HG03066 (cell line): ENCODE data around the gene TMED9.
A peak's percentile ranks its signal among the peaks of the same experiment; 100 is the strongest.
"Not testable (repeated sequence)": the region's sequence is repeated elsewhere in the genome, so short reads cannot be mapped to it uniquely, and the experiment has no call there.

ENCODE experiments used
- ATAC-seq: cut with Tn5 transposase; IDR thresholded peaks from one replicate; pipeline ENCODE4 v1.9.1; 2021; ENCODE audit warnings: low read depth; ENCODE audit not compliant: unreplicated experiment

The TMED9 gene

DNA sequence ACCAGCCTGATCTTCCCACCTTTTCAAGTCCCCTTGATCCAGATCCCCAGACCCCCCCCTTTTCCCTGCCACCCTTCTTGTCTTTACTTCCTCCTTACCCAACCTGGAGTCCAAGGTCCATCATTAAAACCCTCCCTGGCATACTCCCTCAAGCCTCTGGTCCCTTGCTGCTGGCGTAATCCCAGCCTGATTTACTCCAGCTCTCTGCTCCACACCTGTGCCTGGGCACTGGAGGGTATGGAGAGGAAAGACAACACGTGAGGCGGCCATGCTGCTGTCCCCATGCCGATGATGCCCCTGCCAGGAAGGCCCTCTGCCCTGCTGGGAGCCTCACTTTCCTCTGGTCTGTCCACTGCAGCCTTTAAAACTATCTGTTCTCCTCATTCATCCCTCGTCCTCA lies 13.1 kb downstream of the TMED9 start:
- no peak for ATAC-seq

DNA sequence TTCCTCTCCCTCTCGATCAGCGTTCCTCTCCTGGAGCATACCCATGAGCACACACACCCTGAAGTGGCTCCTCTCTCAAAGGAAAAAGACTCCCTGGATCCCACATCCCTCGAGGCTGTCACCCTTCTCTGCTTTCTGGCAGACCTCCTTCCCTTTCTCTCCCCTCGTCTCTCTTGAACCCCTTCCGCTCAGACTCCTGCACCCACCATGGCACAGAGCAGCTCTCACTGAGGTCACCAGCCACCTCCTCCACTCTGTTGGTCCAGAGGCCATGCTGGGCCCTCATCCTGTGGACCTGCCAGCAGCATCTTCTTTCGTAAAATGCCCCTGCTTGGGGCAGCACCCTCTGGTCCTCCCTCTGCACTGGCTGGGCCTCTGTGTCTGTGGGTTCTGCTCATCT lies 13.7 kb downstream of the TMED9 start:
- ATAC-seq, result no peak

DNA sequence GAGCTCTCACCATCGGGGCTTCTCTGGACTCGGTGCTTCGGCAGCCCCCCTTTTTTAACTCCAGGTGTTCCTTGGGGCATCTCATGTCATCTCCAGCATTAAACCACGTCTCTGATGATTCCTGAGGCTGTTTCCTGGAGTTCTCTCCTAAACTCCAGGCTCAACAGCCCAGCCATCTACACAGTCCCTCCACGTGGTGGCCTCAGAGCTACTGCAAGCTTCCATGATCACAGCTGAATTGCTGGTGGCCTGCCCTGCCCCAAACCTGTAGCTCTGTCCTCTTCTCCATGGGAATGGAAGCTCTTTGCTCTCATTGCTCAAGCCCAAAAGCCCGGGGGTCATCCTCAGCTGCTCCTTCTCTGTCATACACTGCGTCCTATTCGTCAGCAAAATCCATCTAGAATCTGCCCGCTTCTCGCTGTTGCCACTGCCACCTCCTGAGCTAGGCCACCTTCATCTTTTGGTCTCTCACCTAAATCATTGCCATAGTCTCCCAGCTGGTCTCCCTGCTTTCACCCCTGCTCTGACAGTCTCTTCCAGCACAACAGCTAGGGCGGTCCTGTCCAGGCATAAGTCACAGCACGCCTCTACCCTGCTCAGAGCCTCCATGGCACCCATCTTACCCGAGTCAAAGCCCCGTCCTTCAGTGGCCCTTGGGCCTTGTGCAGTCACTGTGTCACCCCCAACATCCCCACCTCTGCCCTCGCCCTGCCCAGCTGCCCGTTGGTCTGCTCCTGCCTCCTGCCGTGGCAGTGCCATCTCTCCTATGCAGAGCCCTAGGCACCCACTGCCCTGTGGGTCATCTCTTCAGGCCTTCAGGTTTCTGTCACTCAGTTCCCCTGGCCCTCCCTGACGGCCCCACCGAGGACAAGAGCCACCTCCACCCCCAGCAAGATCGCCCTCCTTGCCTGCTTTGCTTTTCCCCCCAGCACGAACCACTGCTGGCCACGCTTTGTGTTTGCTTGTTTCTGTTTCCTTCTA lies 14.4 kb downstream of the TMED9 start:
- no peak for ATAC-seq

DNA sequence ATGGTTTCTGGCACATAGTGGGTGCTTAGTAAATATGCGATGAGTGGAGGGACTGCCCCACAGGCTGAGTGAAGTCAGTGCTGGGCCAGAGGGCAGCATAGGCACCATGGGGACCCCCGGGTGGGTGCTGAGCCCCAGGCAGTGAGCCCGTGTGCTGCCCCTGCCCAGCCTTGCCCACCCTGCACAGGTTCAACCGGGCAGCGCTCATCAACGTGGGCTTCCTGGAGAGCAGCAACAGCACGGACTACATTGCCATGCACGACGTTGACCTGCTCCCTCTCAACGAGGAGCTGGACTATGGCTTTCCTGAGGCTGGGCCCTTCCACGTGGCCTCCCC lies 15.1 kb downstream of the TMED9 start:
- no peak for ATAC-seq

DNA sequence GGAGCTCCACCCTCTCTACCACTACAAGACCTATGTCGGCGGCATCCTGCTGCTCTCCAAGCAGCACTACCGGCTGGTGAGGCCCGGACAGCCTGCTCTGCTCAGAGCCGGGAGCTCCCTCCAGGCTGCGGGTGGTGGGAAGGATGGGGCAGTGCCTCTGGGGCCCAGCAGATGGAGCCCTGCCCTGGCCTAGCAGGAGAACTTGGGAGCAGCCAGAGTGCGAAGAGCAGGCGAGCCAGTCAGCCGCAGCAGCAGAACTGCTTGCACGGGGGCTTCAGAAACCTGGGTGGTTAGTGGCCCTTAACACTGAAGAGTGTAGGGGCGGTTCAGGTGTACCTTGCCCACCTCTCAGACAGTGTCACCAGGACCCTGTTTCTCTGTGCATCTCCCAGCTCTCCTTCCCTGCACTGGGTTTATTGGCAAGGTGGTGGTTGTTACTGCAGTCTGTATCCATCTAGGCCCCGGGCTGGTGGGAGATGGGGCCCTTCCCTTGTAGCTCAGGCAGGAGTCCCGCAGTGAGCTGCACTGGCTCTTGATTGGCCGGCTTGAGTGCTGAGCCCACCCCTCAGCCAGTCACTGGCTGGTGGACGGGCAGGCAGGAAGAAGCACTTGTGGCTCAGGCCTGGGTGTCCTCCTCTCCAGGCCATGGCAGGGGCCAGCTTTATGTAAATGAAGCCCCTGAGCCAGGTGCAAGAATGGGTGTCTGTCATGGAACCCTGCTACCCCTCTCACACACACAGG lies 15.6 kb downstream of the TMED9 start:
- ATAC-seq, result peak; percentile 48

DNA sequence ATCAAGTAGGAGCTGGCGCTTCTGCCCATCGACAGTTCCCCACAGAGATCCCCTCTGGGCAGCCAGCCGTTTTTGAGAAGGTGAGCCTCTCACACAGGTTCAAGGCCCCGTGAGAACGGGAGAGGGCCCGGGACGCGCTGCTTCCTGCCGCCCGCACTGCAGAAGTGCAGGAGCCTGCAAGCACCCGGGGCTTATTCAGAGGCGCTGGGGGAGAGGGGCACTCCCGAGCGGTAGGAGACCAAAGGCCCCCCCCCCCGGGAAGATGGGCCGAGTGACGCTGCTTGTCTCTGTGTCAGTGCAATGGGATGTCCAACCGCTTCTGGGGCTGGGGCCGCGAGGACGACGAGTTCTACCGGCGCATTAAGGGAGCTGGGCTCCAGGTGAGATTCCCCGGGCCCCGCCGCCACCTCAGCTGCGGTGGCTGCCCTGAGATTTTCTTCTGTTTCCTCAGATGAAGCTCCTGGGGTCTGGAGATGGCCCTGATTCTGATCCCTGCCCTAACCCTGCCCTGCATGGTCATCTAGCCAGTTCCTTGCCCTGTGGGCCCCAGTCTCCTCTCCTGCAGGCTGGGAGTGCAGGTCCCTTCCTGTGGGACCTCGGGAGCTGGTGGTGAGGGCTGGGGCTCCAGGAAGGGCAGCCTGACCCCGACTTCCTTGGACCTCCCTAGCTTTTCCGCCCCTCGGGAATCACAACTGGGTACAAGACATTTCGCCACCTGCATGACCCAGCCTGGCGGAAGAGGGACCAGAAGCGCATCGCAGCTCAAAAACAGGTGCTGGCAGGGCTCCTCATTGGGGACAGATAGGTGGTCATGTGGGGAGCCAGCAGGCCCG lies 16.5 kb downstream of the TMED9 start:
- ATAC-seq, result no peak

DNA sequence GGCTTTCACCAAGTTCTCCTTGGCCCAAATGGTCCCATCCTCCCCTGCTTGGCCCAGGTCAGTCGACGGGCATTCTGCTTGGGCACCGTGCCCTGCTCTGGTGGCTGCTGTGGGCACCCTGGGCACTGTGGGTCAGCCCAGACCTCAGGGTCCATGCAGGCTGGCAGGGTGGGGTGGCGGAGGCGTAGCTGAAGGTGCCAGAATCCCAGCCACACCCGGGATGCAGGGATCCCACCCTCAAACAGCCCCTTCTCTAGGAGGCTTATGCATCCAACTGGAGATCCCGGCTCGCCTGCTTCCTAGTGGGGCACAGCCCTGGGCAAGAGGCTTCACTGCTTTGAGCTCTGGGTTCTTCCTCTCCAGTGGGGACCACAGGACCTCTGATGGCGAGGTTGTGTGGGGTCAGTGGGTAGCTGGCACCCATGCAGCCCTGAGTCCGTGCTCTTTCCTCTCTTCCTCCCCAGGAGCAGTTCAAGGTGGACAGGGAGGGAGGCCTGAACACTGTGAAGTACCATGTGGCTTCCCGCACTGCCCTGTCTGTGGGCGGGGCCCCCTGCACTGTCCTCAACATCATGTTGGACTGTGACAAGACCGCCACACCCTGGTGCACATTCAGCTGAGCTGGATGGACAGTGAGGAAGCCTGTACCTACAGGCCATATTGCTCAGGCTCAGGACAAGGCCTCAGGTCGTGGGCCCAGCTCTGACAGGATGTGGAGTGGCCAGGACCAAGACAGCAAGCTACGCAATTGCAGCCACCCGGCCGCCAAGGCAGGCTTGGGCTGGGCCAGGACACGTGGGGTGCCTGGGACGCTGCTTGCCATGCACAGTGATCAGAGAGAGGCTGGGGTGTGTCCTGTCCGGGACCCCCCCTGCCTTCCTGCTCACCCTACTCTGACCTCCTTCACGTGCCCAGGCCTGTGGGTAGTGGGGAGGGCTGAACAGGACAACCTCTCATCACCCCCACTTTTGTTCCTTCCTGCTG lies 17.4 kb downstream of the TMED9 start:
- no peak for ATAC-seq

DNA sequence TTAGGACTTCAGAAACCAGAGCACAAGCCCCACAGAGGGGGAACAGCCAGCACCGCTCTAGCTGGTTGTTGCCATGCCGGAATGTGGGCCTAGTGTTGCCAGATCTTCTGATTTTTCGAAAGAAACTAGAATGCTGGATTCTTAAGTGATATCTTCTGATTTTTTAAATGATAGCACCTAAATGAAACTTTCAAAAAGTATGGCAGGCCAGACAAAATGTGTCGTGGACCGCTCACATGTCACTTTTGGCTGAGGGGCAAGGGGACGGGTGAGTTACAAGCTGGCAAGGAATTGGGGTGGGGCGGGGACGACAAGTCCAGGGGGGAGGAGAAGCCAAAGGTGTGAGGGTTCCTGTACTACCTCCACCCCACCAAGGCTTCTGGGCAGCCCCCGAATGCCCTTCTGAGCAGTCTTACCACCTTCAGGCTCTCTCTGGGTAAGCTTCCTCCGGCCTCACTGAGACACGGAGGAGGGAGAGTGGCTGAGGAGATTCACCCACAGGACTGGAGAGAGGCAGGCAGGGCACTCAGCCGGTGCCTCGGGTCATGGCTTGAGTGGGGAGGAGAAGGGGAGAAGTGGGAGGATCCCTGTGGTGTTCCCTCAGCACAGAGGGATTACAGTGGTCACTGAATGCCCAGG lies 18.2 kb downstream of the TMED9 start:
- ATAC-seq, result no peak

DNA sequence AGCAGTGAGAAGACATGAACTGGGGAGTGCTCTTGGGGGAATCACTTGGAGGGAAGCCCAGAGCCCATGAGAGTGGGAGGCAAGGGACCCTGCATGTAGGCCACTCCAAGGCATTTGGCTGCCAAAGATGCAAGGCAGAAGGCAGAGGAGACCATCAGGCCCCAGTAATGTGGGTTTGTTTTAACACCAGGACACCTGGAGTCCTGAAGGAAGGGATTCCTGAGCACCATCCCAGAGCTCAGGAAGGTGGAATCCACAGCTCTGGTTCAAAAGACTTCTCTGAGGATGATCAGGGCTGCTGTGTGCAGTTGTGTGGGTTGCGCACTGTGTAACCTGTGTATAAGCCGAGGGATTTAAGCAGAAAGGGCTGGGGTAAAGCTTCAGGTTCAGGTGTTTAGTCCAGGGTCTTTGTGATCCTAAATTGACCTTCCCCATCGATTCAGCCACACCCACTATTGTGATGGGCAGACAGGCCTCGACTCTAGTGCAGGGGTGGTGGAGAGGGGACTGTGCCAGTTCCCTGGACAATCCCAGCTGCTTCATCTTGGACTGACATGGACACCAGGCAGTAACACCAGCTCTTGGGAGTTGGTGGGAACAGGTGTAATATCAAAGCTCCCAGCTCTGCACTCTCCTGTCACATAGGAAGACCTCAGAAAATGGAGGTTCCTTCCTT lies 18.9 kb downstream of the TMED9 start:
- no peak for ATAC-seq

DNA sequence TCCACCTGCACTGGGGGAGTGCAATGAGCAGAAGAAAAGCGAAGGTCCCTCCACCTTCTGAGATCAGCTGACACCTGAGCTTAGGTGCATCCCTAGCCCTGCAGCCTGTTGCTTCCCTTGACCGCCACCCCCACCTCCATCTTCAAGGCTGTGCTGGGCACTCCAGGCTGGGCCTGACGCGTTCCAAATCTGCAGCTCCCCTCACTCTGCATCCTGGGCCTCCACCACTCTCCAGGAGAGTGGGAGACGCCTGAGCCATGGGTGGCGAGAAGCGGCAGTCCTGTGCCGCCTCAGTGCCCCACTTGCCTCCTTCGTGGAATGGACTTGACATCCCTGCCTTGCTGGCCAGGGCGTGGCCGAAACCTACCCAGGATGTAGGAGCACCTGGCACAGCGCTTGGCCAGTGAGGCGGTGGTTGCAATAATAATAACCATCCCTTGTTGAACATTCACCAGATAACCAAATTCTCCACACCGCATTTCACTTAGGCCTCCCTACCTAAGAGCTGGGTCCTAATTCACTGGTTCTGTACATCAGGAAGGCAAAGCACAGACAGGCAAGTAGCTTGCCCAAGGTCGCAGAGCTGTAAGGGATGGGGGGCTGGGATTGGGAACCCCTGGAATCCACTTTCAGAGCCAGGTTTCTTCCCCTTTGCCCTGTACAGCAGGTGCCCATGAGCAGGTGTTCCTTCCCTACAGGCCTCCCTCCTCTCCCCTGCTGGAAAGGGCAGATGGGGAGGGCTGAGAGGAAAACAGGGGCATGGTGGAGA lies 19.6 kb downstream of the TMED9 start:
- no peak for ATAC-seq

DNA sequence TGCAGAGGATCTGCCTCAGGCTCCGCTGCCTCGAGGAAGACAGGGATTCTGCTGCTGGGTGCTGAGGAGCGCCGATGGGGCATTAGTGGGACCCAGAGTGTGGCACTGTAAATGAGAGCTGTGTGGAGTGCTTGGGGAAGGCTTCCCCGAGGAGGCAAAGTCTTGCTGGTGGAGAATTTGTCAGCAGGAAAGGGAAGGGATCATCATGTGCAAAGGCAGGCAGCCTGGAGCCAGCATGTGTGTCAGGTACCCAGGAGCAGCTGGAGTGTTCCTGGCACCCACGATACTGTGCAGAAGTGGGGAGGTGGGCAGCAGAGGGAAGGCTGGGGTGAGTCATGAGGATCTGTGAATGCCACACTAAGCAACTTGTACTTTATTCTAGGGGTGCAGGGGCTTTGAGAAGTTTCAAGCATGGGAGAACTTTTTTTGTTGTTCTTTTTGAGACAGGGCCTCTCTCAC lies 20.2 kb downstream of the TMED9 start:
- ATAC-seq, result no peak

DNA sequence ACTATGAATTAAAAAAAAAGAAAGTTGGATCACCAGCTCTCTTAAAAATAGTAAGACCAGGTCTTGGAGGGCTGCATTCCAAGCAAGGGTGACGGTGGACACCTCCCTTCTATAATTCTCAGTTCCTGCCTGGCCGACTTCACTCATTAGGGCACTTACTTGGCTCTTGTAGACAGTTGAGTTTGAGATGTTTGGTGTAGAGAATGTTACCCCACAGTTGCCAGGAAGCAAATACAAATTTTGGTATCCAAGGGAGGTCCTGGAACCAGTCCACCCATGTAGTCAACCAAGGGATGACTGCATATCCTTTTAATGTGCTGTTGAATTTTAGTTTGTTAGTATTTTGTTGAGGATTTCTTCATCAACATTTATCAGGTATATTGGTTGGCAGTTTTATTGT lies 28.6 kb downstream of the TMED9 start:
- no peak for ATAC-seq

DNA sequence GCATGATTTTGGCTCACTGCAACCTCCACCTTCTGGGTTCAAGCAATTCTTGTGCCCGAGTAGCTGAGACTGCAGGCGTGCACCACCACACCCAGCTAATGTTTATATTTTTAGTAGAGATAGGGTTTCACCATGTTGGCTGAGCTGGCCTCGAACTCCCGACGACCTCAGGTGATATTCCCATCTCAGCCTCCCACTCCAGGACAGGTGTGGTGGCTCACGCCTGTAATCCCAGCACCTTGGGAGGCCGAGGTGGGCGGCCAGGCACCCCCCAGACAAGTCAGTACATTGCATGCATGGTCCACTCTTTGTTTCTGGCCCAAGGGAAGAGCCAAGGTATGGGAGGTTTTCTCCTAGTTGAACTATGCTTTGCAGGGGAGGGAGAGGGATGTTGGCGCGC lies 32.2 kb downstream of the TMED9 start:
- ATAC-seq, result not testable (repeated sequence)

DNA sequence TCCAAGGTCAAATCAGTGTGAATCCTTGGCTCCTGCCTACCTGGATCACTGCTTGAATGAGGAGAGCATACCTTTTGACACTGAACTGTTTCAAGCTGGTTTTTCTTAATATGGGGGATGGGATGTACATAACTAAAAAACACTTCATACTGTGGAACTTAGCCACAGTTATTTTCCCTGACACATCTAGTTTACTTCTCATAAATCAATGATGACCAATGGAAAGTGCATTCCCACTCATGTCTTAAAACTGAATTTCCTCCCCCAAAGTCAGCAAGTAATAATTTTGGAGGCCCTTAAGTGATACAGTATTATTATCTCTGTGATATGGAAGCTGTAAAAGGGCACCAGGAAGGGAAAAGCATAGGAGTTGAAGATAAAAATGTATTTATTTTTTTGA lies 38.2 kb downstream of the TMED9 start:
- not testable (repeated sequence) for ATAC-seq

DNA sequence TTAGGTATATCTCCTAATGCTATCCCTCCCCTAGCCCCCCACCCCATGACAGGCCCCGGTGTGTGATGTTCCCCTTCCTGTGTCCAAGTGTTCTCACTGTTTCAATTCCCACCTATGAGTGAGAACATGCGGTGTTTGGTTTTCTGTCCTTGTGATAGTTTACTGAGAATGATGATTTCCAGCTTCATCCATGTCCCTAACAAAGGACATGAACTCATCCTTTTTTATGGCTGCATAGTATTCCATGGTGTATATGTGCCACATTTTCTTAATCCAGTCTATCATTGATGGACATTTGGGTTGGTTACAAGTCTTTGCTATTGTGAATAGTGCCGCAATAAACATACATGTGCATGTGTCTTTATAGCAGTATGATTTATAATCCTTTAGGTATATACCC lies 42.9 kb downstream of the TMED9 start:
- ATAC-seq, result not testable (repeated sequence)

DNA sequence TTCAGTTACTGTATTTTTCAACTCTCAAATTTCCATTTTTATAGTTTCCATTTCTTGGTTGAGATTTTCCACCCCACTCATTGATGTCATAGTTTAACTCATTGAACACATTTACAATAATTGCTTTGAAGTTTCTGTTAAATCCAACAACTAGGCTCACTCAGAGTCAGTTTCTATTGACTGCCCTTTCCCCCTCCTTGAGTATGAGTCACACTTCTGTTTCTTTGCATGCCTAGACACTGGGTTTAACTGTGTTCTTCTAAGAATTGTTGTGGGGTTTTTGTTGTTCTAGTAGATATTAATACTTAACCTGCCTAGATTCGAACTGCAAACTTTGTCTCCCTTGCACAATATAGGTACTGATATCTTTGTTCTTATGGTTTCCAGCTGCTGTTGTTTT lies 53.5 kb downstream of the TMED9 start:
- not testable (repeated sequence) for ATAC-seq
